Measurements from ENCODE around the gene ERV3-1.
A peak's percentile ranks its signal among the peaks of the same experiment; 100 is the strongest.
"Not testable (repeated sequence)": the region's sequence is repeated elsewhere in the genome, so short reads cannot be mapped to it uniquely, and the experiment has no call there.

ERV3-1 gene

GRCh38 chr7:64946772-64947171 is 59.7 kb downstream of the ERV3-1 start:
- H3K4me3 ChIP-seq (replicated peaks; ENCODE audit: low read depth, low read length): no peak overlapping the region
- peak; percentile 15 for TF ChIP-seq CTCF (IDR thresholded peaks at IDR 0.05; ENCODE audit: low read length, missing control alignments)
- peak; percentile 4 for DNase-seq (ENCODE audit: low read depth)

GRCh38 chr7:64945503-64946175 is 60.8 kb downstream of the ERV3-1 start:
- H3K4me3 ChIP-seq (replicated peaks; ENCODE audit: low read depth, low read length): no peak overlapping the region
- no peak for TF ChIP-seq CTCF (IDR thresholded peaks at IDR 0.05; ENCODE audit: low read length, missing control alignments)
- DNase-seq (ENCODE audit: low read depth): no peak

- DNase-seq (ENCODE audit: low read depth); H3K4me3 ChIP-seq (replicated peaks; ENCODE audit: low read depth, low read length): not testable (repeated sequence)
Measured at GRCh38 chr7:64944667-64945502, 61.6 kb downstream of the ERV3-1 start.

Measured in fibroblast of pulmonary artery (primary cell).